Psoas muscle (tissue), 8 donors: ENCODE data around the gene CPNE8. TPM values are rescaled to one million over a fixed set of nuclear protein-coding genes. Genes with fewer than 3 reads are reported as not detected.

ENCODE experiments used
- ATAC-seq, 4 donors: fragments of 200-7000 bp; cut with Tn5 transposase; one replicate each; pipeline ENCODE4 v1.9.1; 2020; ENCODE audit warnings: moderate library complexity in 3 of 4, mild to moderate bottlenecking in 2 of 4
- DNase-seq, 2 donors: peaks; one replicate each; pipeline ENCODE4 v3.0.0-alpha.2; 2020
- H3K27ac ChIP-seq: fragments of 200-600 bp; one replicate; pipeline ENCODE4 v1.8.0; 2022
- H3K27me3 ChIP-seq, 3 donors: fragments of 200-600 bp in 1 of 3; one replicate each; pipeline versions ENCODE4 v1.6.1 to v1.8.0; 2013 to 2022; ENCODE audit warnings: low read length in 2 of 3, mild to moderate bottlenecking in 2 of 3, moderate library complexity in 1 of 3; ENCODE audit not compliant: insufficient read depth in 3 of 3
- H3K36me3 ChIP-seq, 2 donors: fragments of 200-600 bp in 1 of 2; one replicate each; pipeline versions ENCODE4 v1.6.1 to v1.8.0; 2013 to 2022; ENCODE audit warnings: low read depth in 1 of 2, mild to moderate bottlenecking in 1 of 2, moderate library complexity in 1 of 2; ENCODE audit not compliant: insufficient read depth in 1 of 2
- H3K4me1 ChIP-seq: fragments of 200-600 bp; one replicate; pipeline ENCODE4 v1.8.0; 2022
- H3K4me3 ChIP-seq: fragments of 200-600 bp; one replicate; pipeline ENCODE4 v1.8.0; 2022; ENCODE audit warnings: mild to moderate bottlenecking
- H3K9me3 ChIP-seq: fragments of 200-600 bp; one replicate; pipeline ENCODE4 v1.8.0; 2022
- WGBS, 3 donors: extraction: QIAGEN DNeasy Blood & Tissue Kit; methylation state at CpG; one replicate each; pipeline versions ENCODE4 v1.1.6 to v1.1.7; 2013; 5-methylcytosine and 5-hydroxymethylcytosine counted together
- intact Hi-C, 2 donors: fragments of 100-400 bp; cut with DNase I; formaldehyde crosslinking; loops; one replicate each; pipeline versions ENCODE4 v1.11.0 to v1.14.2; 2022
- polyA plus RNA-seq, 3 donors: library from polyadenylated mRNA; stranded (reverse); fragments of 200-250 nt; gene quantifications; one replicate each; pipeline ENCODE4 v1.2.3, GENCODE V29; 2013
- total RNA-seq, 4 donors: library from RNA; stranded (reverse); fragmentation: NEBNext Ultra II Directional in 2 of 4; extraction: Animal tissue kit (Norgen Biotek cat#: 25700) in 2 of 4; gene quantifications; one replicate each; pipeline versions ENCODE4 v1.2.1 to v1.2.4, GENCODE V29; 2021 to 2023
- TF ChIP-seq, protein P1 (sequence below): fragments of 200-600 bp; IDR thresholded peaks from one replicate; pipeline ENCODE4 v1.8.0; 2022; ENCODE audit warnings: antibody characterized with exemption
- donor health status: healthy with polysubstance abuse.
- donor health status: DM: no; HTN: no; CAD: no; lungs with moderate emphysema.
- donor health status: Bipolar disorder and iron deficiency.
- donor health status: healthy.
- donor health status: DM: yes; HTN: yes; CAD: no.
- donor health status: DM: no; HTN: no; CAD: no.
- donor health status: DM: no; HTN: no; CAD: no.
- donor health status: DM: yes; HTN: yes; CAD: no.

The CPNE8 gene
- total and polyA plus RNA-seq, 7 donors = 0.98 to 3.5 (median 2.4) TPM

DNA sequence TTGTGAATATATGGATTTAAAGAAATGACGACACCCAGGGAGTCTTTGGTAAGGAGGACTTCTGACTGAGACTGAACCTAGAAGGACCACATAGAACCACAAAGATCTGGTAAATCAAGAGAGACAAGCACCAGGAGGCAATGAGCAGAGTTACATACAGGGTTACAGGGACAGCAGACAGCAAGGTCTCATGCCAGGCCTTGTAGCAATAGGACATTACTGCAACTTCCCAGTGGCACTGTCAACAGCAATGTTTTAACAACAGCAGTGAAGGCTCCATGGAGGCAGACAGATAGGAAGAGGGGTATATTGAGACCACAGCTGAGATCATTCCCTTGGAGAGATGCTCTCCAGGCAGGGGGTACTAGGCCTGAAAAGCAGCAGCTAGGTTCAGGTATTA lies 18.5 kb downstream of the CPNE8 start:
- Histone ChIP-seq H3K4me3 (no peak overlapping the region), H3K4me1 (no peaks in the 10 kb centered on the region), H3K27ac (no peak overlapping the region), H3K27me3 (no peaks in the 10 kb centered on the region), H3K9me3 (no peaks in the 10 kb centered on the region), H3K36me3 (no peaks in the 10 kb centered on the region)
- intact Hi-C loops = no loop called here
- no peak for DNase-seq
- ATAC-seq = no peak
- WGBS, 3 donors = 95 to 96% (median 95%) methylated on average over 1 of the region's 1 CpG
- TF ChIP-seq, protein P1, sequence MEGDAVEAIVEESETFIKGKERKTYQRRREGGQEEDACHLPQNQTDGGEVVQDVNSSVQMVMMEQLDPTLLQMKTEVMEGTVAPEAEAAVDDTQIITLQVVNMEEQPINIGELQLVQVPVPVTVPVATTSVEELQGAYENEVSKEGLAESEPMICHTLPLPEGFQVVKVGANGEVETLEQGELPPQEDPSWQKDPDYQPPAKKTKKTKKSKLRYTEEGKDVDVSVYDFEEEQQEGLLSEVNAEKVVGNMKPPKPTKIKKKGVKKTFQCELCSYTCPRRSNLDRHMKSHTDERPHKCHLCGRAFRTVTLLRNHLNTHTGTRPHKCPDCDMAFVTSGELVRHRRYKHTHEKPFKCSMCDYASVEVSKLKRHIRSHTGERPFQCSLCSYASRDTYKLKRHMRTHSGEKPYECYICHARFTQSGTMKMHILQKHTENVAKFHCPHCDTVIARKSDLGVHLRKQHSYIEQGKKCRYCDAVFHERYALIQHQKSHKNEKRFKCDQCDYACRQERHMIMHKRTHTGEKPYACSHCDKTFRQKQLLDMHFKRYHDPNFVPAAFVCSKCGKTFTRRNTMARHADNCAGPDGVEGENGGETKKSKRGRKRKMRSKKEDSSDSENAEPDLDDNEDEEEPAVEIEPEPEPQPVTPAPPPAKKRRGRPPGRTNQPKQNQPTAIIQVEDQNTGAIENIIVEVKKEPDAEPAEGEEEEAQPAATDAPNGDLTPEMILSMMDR = no peak

- no peaks in the 10 kb centered on the region for H3K4me1 ChIP-seq
- TF ChIP-seq, protein P1 = no peak
These were observed 19.3 kb downstream of the CPNE8 start for GRCh38 chr12:38886064-38886463.

DNA sequence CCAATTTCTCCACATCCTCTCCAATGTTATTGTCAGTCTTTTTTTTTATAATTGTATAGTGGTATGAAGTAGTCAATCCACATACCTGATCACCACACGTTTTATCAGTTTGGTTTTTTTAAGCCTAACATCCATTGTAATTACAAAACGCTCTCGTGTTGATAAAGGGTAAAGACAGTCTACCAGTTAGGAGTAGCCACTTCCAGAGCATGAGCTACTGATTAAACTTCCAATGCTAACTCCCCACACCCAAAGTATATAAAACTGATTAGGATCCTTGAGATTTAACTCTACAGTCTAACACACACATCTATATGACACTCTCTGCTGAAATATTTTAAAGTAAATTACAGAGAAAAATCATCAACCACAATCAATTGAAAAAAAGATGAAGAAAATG lies 20.7 kb downstream of the CPNE8 start:
- intact Hi-C loops = no loop called here
- TF ChIP-seq, protein P1 = no peak
- H3K9me3 ChIP-seq = no peaks in the 10 kb centered on the region
- DNase-seq (no peak), ATAC-seq (no peak)
- no peak overlapping the region for H3K4me3 ChIP-seq
- H3K27me3 ChIP-seq = no peaks in the 10 kb centered on the region
- no peaks in the 10 kb centered on the region for H3K36me3 ChIP-seq
- no peaks in the 10 kb centered on the region for H3K4me1 ChIP-seq
- no peak overlapping the region for H3K27ac ChIP-seq
- WGBS, 3 donors = 82 to 90% (median 89%) methylated on average over 3 of the region's 3 CpGs

More at GRCh38 chr12:38886064-38886463, 19.3 kb downstream of the CPNE8 start:
- no peak overlapping the region for H3K4me3 ChIP-seq
- no peak overlapping the region for H3K27ac ChIP-seq
- H3K27me3 ChIP-seq = no peaks in the 10 kb centered on the region
- H3K36me3 ChIP-seq = no peaks in the 10 kb centered on the region
- intact Hi-C loops = no loop called here
- no peaks in the 10 kb centered on the region for H3K9me3 ChIP-seq
- no peak for ATAC-seq
- DNase-seq = peak in 1 of 2 donors; percentile 55

- WGBS, 3 donors = 80 to 92% (median 91%) methylated on average over 3 of the region's 3 CpGs
- ATAC-seq = no peak
- intact Hi-C loops = no loop called here
- TF ChIP-seq, protein P1 = no peak
- H3K4me1 ChIP-seq = no peaks in the 10 kb centered on the region
- no peak for DNase-seq
- no peaks in the 10 kb centered on the region for H3K9me3 ChIP-seq
- no peak overlapping the region for H3K27ac ChIP-seq
- H3K27me3 ChIP-seq = no peaks in the 10 kb centered on the region
- no peak overlapping the region for H3K4me3 ChIP-seq
- H3K36me3 ChIP-seq = no peaks in the 10 kb centered on the region
These were observed 21.7 kb downstream of the CPNE8 start for GRCh38 chr12:38883629-38884134.

GRCh38 chr12:38880288-38880687 lies 25.1 kb downstream of the CPNE8 start:
- H3K27ac ChIP-seq = no peak overlapping the region
- no peak for ATAC-seq
- intact Hi-C loops = no loop called here
- no peak for DNase-seq
- WGBS, 3 donors = 74 to 92% (median 91%) methylated on average over 3 of the region's 3 CpGs
- no peaks in the 10 kb centered on the region for H3K9me3 ChIP-seq
- TF ChIP-seq, protein P1 = no peak
- no peak overlapping the region for H3K4me3 ChIP-seq
- H3K27me3 ChIP-seq = no peaks in the 10 kb centered on the region
- H3K4me1 ChIP-seq = no peaks in the 10 kb centered on the region
- no peaks in the 10 kb centered on the region for H3K36me3 ChIP-seq
